Measurements from ENCODE around the gene HLA-G.

DNA sequence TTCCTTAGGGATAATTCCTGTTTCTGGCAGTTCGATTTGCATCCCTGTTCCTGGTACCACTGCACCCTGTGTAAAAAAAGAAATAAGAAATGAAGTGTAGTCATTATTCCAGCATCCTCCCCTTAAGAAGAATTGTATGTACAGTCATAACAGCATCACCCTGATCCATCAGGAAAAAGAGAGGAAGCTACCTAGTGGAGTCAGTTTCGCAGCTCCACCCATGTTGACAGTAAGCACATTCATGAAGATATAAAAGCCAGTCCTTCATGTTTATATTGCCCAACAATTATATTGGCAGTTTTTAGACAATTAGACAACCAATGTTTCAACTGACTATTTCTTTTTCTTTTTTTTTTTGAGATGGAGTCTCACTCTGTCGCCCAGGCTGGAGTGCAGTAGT lies 21.2 kb upstream of the HLA-G start:
- no peak for TF ChIP-seq SLC30A9 (CRISPR knock-in tag; IDR thresholded peaks at IDR 0.05)
- no peak for TF ChIP-seq CTCF (IDR thresholded peaks at IDR 0.05 in 2 of 3, conservative IDR thresholded peaks at IDR 0.05 in 1 of 3; ENCODE audit: insufficient read depth in 2 of 3, low read depth in 1 of 3, low read length in 3 of 3)
- no peak for TF ChIP-seq MLX (CRISPR knock-in tag; conservative IDR thresholded peaks at IDR 0.05)
- no peak for TF ChIP-seq ZNF384 (IDR thresholded peaks at IDR 0.05; ENCODE audit: low read depth, low read length)
- TF ChIP-seq, protein P1, sequence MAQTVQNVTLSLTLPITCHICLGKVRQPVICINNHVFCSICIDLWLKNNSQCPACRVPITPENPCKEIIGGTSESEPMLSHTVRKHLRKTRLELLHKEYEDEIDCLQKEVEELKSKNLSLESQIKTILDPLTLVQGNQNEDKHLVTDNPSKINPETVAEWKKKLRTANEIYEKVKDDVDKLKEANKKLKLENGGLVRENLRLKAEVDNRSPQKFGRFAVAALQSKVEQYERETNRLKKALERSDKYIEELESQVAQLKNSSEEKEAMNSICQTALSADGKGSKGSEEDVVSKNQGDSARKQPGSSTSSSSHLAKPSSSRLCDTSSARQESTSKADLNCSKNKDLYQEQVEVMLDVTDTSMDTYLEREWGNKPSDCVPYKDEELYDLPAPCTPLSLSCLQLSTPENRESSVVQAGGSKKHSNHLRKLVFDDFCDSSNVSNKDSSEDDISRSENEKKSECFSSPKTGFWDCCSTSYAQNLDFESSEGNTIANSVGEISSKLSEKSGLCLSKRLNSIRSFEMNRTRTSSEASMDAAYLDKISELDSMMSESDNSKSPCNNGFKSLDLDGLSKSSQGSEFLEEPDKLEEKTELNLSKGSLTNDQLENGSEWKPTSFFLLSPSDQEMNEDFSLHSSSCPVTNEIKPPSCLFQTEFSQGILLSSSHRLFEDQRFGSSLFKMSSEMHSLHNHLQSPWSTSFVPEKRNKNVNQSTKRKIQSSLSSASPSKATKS (CRISPR knock-in tag; IDR thresholded peaks at IDR 0.05): no peak
- TF ChIP-seq ZNF707 (CRISPR knock-in tag; conservative IDR thresholded peaks at IDR 0.05): no peak
- no peak for TF ChIP-seq ETV5 (CRISPR knock-in tag; IDR thresholded peaks at IDR 0.05; ENCODE audit: low read depth)
- no peak for TF ChIP-seq MAFK (IDR thresholded peaks at IDR 0.05; ENCODE audit: low read length)
- no peak for TF ChIP-seq MCM7 (IDR thresholded peaks at IDR 0.05)
- TF ChIP-seq, protein P2, sequence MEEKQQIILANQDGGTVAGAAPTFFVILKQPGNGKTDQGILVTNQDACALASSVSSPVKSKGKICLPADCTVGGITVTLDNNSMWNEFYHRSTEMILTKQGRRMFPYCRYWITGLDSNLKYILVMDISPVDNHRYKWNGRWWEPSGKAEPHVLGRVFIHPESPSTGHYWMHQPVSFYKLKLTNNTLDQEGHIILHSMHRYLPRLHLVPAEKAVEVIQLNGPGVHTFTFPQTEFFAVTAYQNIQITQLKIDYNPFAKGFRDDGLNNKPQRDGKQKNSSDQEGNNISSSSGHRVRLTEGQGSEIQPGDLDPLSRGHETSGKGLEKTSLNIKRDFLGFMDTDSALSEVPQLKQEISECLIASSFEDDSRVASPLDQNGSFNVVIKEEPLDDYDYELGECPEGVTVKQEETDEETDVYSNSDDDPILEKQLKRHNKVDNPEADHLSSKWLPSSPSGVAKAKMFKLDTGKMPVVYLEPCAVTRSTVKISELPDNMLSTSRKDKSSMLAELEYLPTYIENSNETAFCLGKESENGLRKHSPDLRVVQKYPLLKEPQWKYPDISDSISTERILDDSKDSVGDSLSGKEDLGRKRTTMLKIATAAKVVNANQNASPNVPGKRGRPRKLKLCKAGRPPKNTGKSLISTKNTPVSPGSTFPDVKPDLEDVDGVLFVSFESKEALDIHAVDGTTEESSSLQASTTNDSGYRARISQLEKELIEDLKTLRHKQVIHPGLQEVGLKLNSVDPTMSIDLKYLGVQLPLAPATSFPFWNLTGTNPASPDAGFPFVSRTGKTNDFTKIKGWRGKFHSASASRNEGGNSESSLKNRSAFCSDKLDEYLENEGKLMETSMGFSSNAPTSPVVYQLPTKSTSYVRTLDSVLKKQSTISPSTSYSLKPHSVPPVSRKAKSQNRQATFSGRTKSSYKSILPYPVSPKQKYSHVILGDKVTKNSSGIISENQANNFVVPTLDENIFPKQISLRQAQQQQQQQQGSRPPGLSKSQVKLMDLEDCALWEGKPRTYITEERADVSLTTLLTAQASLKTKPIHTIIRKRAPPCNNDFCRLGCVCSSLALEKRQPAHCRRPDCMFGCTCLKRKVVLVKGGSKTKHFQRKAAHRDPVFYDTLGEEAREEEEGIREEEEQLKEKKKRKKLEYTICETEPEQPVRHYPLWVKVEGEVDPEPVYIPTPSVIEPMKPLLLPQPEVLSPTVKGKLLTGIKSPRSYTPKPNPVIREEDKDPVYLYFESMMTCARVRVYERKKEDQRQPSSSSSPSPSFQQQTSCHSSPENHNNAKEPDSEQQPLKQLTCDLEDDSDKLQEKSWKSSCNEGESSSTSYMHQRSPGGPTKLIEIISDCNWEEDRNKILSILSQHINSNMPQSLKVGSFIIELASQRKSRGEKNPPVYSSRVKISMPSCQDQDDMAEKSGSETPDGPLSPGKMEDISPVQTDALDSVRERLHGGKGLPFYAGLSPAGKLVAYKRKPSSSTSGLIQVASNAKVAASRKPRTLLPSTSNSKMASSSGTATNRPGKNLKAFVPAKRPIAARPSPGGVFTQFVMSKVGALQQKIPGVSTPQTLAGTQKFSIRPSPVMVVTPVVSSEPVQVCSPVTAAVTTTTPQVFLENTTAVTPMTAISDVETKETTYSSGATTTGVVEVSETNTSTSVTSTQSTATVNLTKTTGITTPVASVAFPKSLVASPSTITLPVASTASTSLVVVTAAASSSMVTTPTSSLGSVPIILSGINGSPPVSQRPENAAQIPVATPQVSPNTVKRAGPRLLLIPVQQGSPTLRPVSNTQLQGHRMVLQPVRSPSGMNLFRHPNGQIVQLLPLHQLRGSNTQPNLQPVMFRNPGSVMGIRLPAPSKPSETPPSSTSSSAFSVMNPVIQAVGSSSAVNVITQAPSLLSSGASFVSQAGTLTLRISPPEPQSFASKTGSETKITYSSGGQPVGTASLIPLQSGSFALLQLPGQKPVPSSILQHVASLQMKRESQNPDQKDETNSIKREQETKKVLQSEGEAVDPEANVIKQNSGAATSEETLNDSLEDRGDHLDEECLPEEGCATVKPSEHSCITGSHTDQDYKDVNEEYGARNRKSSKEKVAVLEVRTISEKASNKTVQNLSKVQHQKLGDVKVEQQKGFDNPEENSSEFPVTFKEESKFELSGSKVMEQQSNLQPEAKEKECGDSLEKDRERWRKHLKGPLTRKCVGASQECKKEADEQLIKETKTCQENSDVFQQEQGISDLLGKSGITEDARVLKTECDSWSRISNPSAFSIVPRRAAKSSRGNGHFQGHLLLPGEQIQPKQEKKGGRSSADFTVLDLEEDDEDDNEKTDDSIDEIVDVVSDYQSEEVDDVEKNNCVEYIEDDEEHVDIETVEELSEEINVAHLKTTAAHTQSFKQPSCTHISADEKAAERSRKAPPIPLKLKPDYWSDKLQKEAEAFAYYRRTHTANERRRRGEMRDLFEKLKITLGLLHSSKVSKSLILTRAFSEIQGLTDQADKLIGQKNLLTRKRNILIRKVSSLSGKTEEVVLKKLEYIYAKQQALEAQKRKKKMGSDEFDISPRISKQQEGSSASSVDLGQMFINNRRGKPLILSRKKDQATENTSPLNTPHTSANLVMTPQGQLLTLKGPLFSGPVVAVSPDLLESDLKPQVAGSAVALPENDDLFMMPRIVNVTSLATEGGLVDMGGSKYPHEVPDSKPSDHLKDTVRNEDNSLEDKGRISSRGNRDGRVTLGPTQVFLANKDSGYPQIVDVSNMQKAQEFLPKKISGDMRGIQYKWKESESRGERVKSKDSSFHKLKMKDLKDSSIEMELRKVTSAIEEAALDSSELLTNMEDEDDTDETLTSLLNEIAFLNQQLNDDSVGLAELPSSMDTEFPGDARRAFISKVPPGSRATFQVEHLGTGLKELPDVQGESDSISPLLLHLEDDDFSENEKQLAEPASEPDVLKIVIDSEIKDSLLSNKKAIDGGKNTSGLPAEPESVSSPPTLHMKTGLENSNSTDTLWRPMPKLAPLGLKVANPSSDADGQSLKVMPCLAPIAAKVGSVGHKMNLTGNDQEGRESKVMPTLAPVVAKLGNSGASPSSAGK (IDR thresholded peaks at IDR 0.05): no peak
- TF ChIP-seq, protein P3, sequence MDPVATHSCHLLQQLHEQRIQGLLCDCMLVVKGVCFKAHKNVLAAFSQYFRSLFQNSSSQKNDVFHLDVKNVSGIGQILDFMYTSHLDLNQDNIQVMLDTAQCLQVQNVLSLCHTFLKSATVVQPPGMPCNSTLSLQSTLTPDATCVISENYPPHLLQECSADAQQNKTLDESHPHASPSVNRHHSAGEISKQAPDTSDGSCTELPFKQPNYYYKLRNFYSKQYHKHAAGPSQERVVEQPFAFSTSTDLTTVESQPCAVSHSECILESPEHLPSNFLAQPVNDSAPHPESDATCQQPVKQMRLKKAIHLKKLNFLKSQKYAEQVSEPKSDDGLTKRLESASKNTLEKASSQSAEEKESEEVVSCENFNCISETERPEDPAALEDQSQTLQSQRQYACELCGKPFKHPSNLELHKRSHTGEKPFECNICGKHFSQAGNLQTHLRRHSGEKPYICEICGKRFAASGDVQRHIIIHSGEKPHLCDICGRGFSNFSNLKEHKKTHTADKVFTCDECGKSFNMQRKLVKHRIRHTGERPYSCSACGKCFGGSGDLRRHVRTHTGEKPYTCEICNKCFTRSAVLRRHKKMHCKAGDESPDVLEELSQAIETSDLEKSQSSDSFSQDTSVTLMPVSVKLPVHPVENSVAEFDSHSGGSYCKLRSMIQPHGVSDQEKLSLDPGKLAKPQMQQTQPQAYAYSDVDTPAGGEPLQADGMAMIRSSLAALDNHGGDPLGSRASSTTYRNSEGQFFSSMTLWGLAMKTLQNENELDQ (CRISPR knock-in tag; IDR thresholded peaks at IDR 0.05; ENCODE audit: borderline replicate concordance): no peak
- TF ChIP-seq JUNB (CRISPR knock-in tag; conservative IDR thresholded peaks at IDR 0.05): no peak
- no peak for TF ChIP-seq MTF1 (CRISPR knock-in tag; IDR thresholded peaks at IDR 0.05; ENCODE audit: borderline replicate concordance)
